GM18511 (cell line): ENCODE data around the gene SUPT20H.
A peak's percentile ranks its signal among the peaks of the same experiment; 100 is the strongest.
"Not testable (repeated sequence)": the region's sequence is repeated elsewhere in the genome, so short reads cannot be mapped to it uniquely, and the experiment has no call there.

Experiments
- ATAC-seq: cut with Tn5 transposase; IDR thresholded peaks from one replicate; pipeline ENCODE4 v1.9.1; 2021; ENCODE audit warnings: mild to moderate bottlenecking, moderate library complexity; ENCODE audit not compliant: unreplicated experiment

SUPT20H gene

DNA sequence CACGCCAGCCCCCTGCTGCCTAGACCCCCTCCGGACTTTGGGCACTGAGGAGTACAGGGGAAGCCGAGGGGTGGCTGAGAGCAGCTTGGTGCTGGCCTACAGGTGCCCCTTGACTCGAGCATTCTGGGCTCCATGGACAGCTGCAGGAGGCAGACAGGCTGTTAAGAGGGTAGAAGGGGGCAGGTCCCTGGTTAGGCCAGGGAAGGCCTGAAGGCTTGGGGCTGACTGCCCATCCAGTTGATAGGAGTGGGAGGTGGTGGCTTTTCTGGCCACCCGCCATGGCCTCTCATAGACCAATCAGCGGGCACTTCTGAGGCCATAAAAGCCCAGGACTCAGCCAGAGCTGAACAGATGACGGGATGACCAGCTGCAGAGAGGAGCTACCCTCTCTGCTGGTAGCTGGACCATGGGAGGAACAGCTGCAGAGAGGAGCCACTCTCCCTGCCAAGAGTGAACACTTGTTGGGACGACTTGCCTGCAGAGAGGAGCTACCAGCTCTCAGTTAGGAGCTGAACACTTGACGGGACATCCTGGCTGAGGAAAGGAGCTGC is 10.7 kb upstream of the SUPT20H start:
- no peak for ATAC-seq

DNA sequence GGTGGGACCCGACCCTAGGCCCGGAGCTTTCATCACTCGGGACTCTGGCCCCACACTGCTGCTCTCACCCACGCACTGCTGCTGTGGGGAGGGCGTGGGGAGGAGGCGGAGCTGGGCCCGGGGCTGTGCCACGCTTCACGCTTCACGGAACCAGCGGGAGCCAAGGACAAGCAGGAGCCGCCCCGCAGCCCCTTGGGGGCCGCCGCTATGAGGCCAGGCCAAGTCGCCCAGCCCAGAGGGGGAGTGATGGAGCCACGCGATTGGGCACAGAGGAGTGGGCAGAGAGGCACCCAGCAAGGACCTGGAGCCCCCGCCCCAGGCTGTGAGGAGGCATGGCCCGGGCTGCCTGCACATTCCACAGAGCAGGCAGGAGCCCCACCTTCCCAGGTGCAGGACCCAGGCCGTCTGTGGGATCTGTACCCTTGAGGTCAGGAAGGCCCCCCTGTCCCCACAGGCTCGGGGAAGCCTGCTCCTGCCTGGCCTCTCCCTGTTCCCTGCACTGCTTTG is 10.2 kb upstream of the SUPT20H start:
- no peak for ATAC-seq

DNA sequence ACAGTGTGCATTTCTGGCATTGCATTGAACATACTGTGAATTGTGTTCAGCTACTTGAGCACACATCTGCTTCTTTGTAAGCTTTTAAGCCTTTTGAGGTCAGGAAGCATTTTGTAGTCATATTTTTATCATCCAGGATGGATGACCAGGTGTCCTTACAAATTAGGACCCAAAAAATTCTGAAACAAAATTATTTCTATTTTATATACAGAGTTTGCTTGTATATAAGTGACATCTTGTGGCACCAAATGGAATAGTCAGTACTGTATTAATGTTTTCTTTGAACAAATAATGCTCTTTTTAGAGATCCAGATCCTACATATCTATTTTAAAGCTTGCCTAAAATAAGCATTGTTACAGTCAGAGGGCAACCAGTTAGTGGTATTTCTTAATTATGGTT is 9.5 kb upstream of the SUPT20H start:
- ATAC-seq = no peak

DNA sequence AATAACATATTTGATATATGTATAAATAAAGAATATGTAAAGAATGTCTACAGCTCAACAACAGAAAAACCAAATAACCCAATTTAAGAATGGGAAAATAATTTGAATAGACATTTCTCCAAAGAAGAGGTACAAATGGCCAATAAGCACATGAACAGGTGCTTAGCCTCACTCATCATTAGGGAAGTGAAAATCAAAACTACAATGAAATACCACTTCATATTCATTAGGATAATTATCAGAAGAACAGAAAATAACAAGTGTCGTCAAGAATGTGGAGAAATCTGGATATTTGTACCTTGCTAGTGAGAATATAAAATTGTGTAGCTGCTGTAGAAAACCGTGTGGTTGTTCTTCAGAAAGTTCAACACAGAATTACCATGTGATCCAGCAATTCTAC is 8.4 kb upstream of the SUPT20H start:
- ATAC-seq = peak; percentile 57

DNA sequence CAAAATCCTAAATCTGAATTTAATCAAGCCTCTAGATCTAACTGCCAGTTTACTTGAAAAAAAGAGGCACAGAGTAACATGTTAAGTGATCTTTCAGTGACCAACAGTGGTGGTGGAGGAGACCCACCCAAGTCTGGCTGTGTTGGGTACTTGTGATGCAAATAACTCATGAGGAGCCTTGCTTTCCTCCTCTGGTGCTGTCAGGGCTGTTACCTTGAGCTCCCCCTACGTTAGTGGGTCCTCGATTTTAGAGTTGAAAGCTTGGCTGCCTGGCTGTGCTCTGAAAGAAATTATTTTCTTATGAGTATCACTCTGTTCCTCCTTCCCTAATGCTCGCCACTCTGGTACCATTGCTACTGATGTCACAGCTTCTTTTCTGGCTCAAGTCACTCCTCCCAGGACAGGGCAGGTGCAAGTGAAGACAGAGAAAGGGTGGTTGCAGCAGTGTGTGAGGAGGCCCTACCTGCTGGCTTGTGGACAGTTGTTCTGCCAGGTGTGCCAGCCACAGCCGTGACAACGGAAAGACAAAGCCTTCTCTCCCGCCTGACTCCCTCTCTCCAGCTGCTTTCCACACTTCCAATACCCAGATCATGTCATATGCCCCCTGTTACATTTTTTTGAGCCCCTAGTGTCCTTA is 6.5 kb upstream of the SUPT20H start:
- no peak for ATAC-seq

DNA sequence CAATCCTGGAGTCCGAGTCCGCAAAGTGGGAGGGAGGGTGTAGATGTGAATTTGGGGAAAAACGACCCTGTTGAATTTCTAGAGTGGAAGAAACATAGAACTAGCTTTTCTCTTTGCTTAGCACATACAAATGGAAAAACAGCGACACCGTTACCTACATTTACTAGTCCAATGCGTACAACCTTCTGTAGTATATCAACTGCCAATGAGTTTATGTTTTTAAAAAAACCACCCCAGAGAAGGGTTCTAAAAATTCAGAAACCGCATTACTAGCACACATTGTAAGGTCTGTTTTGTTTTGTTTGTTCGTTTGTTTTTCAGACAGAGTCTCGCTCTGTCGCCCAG is 332 bp upstream of the SUPT20H start:
- peak; percentile 32 for ATAC-seq

DNA sequence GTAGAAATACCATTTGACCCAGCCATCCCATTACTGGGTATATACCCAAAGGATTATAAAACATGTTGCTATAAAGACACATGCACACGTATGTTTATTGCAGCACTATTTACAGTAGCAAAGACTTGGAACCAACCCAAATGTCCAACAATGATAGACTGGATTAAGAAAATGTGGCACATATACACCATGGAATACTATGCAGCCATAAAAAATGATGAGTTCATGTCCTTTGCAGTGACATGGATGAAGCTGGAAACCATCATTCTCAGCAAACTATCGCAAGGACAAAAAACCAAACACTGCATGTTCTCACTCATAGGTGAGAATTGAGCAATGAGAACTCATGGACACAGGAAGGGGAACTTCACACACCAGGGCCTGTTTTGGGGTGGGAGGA is 3.3 kb downstream of the SUPT20H start:
- not testable (repeated sequence) for ATAC-seq

DNA sequence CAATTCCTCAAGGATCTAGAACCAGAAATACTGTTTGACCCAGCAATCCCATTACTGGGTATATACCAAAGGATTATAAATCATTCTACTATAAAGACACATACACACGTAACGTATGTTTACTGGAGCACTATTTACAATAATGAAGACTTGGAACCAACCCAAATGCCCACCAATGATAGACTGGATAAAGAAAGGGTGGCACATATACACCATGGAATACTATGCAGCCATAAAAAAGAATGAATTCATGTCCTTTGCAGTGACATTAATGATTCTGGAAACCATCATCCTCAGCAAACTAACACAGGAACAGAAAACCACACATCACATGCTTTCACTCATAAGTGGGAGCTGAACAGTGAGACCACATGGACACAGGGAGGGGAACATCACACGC is 6.4 kb downstream of the SUPT20H start:
- ATAC-seq = not testable (repeated sequence)

DNA sequence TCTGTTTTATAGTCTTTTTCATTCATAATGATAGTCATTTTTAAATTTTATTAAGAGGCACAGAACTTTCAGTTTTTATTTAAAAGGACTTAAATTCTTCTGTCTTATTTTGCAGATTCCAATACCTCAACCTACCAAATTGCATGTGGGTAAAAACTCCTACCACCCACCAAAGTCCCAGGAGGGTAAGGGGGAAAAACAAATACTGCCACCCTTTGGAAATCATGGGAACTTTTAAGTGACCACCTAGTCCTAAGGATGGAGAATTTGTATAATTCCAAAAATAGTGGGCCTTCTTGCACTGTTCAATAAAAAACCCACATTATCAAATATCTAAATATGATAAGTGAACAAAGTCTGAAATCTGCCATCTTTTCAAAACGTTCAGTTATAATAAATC is 9.7 kb downstream of the SUPT20H start:
- no peak for ATAC-seq

DNA sequence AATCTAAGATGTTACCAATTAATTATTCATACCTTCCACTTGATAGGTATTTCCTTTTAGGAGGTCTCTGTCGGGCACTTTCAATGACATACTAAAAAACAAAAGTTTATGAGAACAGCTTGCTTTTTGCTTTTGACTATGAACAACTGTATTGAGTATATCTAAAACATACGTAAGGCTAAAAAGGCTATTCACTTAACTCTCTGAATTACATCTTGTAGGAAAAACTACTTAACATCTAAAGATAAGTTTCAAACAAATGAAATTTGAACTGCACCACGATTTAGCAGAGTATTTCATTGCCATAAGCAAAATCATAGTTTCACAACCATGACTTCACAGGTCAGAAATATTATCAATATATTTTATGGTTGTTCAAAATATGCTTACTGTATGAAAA is 11.6 kb downstream of the SUPT20H start:
- ATAC-seq = no peak

DNA sequence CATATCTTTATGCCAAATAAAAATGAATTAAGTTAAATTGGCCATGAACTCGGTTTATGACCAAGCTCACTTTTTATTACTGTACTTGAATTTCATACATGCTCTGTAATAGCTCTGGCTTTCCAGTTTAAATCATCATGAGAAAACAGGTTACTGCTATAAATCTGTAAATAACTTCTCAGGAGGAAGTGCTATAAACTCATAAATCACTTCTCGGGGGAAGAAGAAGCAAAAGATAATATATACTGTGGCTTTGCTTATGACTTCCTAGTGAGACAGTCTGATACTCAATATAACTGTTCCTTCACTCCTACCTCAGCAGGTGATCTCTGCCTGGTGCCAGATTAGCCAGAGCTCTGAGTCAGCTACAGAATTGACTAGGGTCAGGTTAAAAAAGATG is 12.5 kb downstream of the SUPT20H start:
- no peak for ATAC-seq

DNA sequence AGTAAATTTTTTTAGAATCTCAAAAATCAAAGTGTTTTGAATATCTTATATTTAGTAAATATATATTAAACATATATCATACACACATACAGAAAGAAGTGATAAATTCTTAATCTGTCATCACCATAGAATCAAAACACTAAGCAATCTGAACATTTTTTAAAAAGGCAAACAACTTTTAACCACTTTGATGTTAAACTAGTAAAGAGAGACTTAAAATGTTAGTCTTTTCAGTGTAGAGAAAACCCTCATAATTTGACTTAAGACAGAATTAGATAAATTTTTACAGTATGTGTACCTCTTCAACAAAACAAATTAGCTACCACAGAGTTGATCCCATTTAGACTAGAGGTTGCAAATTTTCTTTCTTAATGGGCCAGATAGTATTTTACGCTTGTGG is 13.4 kb downstream of the SUPT20H start:
- ATAC-seq = no peak

DNA sequence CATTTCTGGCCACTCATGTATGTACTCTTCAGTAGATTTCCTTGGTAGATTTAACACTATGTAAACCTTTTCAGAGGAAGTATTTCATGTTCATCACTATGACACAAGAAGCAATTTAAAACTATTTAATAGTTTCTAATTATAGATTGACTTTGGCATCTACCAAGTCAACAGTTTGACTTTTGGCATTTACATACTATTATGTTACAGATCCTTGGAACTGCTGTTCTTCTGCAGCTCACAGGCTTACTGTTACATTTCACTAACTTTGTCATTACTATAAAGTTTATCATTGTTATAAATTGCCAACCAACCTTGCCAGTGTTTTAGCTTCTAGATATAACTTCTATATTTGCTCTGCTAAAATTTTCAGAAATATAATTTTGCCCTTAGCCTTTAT is 18.7 kb downstream of the SUPT20H start:
- no peak for ATAC-seq

DNA sequence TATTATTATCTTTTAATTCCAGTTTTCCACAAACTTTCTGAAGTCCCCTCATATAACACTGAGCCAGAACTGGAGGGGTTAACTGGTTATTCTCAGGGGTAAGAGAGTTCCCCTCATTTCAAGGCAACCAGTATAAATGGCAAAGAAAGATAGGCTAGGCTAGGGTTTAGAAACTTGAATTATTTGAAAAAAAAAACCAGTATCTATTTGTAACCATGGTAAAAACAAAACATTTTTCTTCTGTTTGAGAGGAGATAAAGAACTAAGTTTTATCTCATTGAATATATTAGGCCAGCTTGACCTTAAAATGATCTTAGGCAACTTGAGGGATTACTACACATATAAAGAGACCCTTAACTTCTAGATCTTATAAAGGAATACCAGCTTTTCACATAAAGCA is 19.6 kb downstream of the SUPT20H start:
- no peak for ATAC-seq

DNA sequence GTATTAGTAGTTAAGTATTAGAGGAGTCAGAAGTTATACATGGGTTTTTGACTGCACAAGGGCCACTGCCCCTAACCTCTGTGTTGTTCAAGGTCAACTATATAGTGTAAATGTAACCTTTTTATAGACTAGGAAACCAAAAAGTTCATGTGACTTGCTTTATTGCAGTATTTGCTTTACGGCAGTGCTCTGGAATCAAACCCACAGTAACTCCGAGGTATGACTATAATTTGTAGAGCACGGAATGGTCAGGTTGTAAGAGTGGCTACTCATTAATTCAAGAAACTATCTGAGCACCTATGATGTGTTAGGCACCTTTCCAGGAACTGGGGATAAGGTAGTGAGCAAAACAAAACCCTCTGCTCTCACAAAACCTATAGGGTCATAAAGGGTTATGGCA is 22.2 kb downstream of the SUPT20H start:
- no peak for ATAC-seq

DNA sequence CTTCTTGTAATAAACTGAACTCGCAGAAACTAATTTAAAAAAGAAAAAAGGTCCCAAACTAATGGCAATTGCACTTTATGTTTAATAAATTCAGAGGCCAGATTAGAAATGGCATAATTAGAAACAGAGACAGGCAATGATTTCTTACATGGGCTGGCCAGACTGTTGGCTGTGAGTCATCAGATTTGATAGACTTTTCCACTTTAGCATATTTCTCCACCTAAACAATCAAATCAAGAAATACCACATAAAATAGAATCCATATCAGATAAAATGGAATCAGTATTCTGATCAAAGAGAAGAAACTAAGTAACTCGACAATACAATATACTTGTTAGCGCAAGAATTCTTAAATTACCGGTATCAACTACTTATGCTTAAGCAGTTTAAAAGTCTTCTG is 29.9 kb downstream of the SUPT20H start:
- ATAC-seq = no peak

DNA sequence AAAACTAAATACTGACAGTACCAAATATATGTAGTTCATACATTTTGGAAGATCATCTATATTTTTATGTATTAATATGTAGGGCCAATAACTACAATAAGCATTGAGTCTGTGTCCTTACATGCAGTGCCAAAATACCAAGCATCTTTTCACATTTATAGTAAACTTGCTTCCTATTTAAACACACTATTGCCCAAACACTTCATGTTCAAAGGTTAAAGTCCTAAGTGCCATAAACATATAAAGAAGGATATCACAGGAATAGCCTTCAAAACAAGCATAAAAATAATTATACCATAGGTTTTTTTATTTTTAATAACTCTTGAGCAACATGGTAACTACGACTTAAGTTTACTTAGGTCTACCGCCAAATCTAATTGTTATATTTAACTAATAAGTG is 31.8 kb downstream of the SUPT20H start:
- ATAC-seq = no peak

DNA sequence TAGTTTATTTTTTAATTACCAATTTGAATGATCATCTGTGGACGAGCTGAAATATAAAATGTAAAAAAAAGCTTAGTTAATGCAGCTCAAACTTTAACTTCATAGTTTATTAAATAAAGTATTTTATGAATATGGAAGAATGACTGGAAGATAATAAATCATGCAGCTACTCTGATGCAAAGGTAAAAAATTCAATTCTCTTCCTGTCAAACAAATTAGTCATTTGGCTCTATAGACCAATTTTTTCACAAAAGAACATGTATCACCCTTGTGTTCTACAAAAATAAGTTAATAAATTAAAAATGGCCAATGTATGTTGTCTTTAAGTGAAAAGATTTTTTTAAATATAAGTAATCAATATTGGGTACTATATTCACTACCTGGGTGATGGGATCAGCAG is 32.7 kb downstream of the SUPT20H start:
- ATAC-seq = no peak

DNA sequence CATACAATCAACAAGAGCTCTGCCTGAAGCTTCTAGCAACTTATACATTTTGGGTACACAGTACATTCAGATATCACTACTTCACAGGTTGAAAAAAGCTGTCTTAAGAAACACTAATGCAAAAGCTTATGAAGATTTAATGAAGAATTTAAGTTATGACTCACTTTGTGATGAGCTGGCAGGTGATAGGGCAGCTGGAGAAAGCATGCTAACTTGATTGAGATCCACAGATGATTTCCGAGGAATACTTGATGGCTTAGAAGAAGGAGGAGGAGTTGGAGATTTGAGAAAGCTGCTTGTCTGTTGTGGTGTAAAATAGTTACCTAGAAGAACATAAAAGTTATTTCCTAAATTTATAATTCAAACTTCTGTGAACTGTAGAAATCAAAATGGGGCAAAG is 35.6 kb downstream of the SUPT20H start:
- no peak for ATAC-seq

DNA sequence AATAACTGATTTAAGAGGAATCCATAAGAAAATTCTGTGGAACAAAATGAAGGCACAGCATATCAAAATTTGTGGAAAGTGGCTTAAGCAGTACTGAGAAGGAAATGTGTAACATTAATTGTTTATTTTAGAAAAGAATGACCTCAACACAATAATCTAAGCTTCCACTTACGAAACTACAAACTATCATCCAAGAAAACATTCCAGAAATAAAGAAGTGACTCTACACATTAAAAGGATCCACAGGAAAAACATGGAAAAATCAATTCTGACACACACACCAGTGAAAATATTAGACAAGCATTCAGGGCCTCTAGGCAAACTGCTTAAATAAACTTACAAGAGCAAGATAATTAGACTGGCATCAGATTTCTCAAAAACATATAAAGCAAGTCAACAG is 44.9 kb downstream of the SUPT20H start:
- ATAC-seq = no peak

DNA sequence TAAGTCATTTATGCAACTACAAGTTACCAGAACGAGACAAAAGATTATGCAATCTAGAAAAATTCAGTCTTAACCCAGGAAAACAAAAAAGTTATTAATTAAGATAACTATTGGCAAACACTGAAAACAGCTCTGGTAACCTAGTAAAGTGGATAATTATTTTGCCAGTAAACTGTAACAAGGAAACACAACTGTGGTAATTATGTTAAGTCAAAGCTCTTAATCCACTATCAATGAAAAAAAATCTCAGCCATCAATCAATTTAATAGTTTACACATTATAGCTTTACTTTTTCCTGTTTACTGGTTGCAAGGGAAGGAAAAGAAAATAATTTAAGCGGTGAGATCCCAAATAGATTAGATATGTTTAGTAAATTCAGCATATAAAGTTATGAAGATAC is 47.7 kb downstream of the SUPT20H start:
- ATAC-seq = no peak

DNA sequence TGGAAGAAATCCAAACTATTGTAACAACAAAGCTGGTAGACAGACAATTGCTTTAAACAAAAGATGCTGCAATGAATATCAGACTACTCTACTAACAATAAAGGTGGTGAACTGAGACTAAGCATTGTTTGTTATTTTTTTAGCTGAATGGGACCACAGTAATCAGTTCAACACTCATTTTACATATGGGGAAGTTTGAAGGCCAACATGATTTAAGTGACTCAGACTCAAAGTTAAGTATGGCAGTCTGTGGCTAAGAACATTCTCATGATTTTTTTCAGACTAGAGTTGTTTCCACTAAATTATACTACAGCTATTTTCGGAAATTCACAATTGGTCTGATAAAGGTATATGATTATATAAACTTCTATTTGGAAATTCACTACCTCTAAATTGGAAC is 48.5 kb downstream of the SUPT20H start:
- no peak for ATAC-seq

DNA sequence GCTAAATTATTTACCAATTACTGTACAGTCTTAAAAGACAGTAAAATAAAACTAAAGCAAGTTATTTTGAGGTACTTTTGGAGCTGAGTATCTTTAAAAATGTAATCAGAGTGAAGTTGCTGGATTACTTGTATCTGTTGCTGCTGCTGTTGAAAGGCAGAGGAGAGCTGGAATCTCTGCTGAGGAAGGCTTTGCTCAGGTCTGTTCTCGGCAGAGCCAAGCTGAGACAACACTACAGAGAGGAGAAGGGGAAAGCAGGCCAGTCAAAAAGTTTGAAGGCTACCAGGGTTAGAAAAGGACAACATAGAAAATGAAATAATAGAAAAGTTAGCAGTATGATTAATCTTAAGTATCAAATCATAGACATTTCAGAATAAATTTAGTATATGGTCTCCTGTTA is 49.1 kb downstream of the SUPT20H start:
- ATAC-seq = no peak
